Upper lobe of right lung (tissue), 1 donor: ENCODE measurements around the gene ACER3. TPM values are rescaled to one million over a fixed set of nuclear protein-coding genes. Genes with fewer than 3 reads are reported as not detected.

Experiments
- ATAC-seq: fragments of 200-7000 bp; cut with Tn5 transposase; one replicate; pipeline ENCODE4 v1.9.1; 2020; ENCODE audit warnings: mild to moderate bottlenecking, moderate library complexity
- DNase-seq: peaks from one replicate; pipeline ENCODE4 v3.0.0-alpha.2; 2020
- H3K27ac ChIP-seq: fragments of 200-600 bp; one replicate; pipeline ENCODE4 v1.8.0; 2022
- H3K27me3 ChIP-seq: fragments of 200-600 bp; one replicate; pipeline ENCODE4 v1.8.0; 2022; ENCODE audit warnings: mild to moderate bottlenecking
- H3K36me3 ChIP-seq: fragments of 200-600 bp; one replicate; pipeline ENCODE4 v1.8.0; 2022
- H3K4me1 ChIP-seq: fragments of 200-600 bp; one replicate; pipeline ENCODE4 v1.8.0; 2022
- H3K4me3 ChIP-seq: fragments of 200-600 bp; one replicate; pipeline ENCODE4 v1.8.0; 2022; ENCODE audit warnings: mild to moderate bottlenecking
- H3K9me3 ChIP-seq: fragments of 200-600 bp; one replicate; pipeline ENCODE4 v1.8.0; 2022
- intact Hi-C: fragments of 100-400 bp; cut with DNase I; formaldehyde crosslinking; loops from one replicate; pipeline ENCODE4 v1.11.0; 2022
- total RNA-seq: library from RNA; stranded (reverse); fragmentation: NEBNext Ultra II Directional; extraction: Animal tissue kit (Norgen Biotek cat#: 25700); gene quantifications from one replicate; pipeline ENCODE4 v1.2.1, GENCODE V29; 2021
- TF ChIP-seq, protein P1 (sequence below): fragments of 200-600 bp; IDR thresholded peaks from one replicate; pipeline ENCODE4 v1.8.0; 2022; ENCODE audit warnings: antibody characterized with exemption
- donor health status: DM: no; HTN: yes; CAD: no; lungs with severe emphysema.

ACER3 gene
- total RNA-seq, 1 donor from 2014 or later, result 42.2 TPM

DNA sequence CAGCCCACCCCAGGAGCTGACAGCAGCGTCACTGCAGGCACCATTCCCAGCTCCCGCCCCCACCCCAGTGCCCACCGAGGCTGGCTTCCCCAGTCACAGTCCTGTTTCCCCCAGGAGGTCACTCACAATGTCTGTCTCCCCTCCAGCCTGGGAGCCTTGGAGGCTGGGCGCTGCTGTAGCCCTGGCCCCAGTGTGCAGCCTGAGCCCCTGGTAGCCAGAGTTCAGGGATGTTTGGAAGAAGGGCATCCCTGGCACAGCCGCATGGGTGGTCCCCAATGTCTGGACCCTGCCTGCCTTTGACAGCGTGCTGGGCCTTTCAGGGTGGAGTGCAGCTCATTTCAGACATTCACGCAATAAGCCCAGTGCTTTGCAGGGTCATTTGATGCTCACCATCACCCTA is 210.4 kb downstream of the ACER3 start:
- no peak for ATAC-seq
- Histone ChIP-seq H3K9me3 (no peaks in the 10 kb centered on the region), H3K27ac (no peak overlapping the region), H3K27me3 (no peaks in the 10 kb centered on the region), H3K4me1 (peaks cover 38% of the 10 kb centered on the region), H3K36me3 (no peaks in the 10 kb centered on the region), H3K4me3 (no peak overlapping the region)
- TF ChIP-seq, protein P1, sequence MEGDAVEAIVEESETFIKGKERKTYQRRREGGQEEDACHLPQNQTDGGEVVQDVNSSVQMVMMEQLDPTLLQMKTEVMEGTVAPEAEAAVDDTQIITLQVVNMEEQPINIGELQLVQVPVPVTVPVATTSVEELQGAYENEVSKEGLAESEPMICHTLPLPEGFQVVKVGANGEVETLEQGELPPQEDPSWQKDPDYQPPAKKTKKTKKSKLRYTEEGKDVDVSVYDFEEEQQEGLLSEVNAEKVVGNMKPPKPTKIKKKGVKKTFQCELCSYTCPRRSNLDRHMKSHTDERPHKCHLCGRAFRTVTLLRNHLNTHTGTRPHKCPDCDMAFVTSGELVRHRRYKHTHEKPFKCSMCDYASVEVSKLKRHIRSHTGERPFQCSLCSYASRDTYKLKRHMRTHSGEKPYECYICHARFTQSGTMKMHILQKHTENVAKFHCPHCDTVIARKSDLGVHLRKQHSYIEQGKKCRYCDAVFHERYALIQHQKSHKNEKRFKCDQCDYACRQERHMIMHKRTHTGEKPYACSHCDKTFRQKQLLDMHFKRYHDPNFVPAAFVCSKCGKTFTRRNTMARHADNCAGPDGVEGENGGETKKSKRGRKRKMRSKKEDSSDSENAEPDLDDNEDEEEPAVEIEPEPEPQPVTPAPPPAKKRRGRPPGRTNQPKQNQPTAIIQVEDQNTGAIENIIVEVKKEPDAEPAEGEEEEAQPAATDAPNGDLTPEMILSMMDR, result no peak
- DNase-seq, result peak; percentile 32
- intact Hi-C loops, result no loop called here

DNA sequence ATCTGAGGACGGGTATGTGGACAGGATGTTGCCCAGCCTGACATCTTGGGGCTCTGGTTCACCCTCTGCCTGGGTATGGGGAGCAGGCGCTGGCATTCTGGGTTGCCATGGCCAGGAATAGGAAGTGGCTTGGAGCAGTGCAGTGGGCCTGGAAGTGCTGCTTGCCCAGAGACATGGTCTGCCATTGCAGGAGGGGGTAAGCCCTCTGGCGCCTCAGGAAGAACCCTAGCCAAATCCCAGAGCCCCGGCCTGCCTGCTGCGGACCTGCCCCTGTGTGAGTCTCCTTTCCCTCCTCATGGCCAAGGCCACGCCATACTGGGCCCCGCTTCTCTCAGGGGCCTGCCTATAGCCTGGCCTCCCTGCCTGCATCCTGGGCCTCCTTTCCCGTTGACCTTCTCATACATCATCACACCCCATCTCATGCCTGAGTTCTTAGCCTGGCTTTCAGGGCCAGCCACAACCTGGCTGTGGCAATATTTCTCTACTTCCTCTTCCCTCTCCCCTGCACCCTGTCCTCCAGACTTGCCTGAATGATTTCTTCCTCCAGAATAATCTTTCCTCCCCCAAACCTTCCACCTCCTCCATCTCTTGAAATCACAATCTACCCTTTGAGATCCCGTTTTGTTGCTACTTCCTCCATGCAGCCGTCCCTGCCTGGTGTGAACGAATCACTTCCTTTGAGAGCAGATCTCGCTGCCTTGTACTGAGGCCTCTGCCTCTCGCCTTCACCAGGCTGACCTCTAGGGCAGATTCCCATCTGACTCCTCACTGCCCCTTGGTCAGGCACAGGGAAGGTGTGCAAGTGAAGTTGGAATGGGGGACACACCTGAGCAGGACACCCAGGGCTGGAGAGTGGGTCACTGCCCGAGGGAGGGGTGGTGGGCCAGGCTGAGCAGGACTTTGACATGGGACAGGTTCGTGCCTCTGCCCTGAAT is 211.2 kb downstream of the ACER3 start:
- ATAC-seq, result peak; percentile 5
- Histone ChIP-seq H3K27ac (peak overlapping the region; percentile 85), H3K36me3 (no peaks in the 10 kb centered on the region), H3K4me3 (no peak overlapping the region), H3K9me3 (no peaks in the 10 kb centered on the region), H3K27me3 (no peaks in the 10 kb centered on the region), H3K4me1 (peaks cover 38% of the 10 kb centered on the region)
- DNase-seq, result peak; percentile 53
- intact Hi-C loops, result no loop called here
- TF ChIP-seq, protein P1, result no peak

DNA sequence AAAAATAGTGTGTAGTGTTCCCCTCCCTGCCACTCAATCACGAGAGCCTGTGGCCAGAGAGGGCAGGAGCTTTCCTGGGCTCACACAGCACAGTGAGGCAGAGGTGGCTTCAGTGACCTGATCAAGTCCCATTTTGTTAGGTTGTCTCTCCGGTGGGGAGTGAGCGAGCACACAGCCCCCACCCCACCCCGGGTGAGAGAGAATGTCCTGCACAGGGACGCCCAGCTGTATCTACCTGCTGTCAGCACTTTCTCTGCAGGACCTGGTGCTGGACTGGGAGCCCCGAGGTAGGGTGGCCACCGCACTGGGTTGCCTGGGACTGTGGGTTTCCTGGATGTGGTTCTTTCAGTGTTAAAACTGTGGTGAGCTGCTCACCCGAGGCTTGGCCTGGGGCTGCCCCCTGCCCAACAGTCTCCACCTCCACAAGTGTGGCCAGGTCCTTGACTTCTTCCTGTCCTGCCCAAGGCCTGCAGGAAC is 212.2 kb downstream of the ACER3 start:
- Histone ChIP-seq H3K36me3 (no peaks in the 10 kb centered on the region), H3K9me3 (no peaks in the 10 kb centered on the region), H3K4me1 (peaks cover 38% of the 10 kb centered on the region), H3K4me3 (no peak overlapping the region), H3K27me3 (no peaks in the 10 kb centered on the region), H3K27ac (peak overlapping the region; percentile 85)
- TF ChIP-seq, protein P1, result no peak
- intact Hi-C loops, result no loop called here
- DNase-seq (no peak), ATAC-seq (no peak)

DNA sequence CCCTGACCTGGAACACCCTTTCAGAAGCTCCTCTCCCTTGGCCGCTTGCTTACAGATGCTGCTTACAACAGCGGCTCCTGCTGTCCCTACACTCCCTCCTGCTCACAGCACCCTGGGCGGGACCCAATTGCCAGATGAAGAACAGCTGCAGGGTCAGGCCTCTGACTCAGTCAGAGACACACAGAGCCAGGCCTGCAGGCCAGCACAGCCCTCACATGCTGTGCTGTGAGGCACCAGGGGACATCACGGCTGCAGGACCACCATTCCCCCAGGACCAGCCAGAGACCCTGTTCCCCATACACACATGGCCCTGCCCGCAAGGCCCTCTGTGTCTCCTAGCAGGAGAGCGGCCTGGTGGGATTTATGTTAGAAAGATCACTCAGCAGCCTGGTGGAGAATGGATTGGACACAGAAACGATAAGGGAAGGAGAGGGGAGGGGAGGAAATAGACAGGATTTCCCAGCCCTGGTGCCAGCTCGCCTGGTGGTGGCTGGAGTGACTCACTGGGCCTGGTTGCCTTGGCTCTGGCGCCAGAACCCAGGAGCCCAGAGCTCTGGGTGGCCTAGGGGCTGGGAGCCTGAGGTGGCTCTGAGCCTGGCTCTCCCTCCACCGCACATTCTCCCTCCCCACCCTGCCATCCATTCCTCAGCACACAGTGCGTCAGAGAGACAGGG is 212.7 kb downstream of the ACER3 start:
- no peaks in the 10 kb centered on the region for H3K9me3 ChIP-seq
- peak overlapping the region; percentile 85 for H3K27ac ChIP-seq
- H3K4me1 ChIP-seq, result peaks cover 38% of the 10 kb centered on the region
- no peaks in the 10 kb centered on the region for H3K27me3 ChIP-seq
- TF ChIP-seq, protein P1, result peak; percentile 43
- peak; percentile 74 for DNase-seq
- ATAC-seq, result peak; percentile 71
- no peak overlapping the region for H3K4me3 ChIP-seq
- intact Hi-C loops, result no loop called here
- no peaks in the 10 kb centered on the region for H3K36me3 ChIP-seq

DNA sequence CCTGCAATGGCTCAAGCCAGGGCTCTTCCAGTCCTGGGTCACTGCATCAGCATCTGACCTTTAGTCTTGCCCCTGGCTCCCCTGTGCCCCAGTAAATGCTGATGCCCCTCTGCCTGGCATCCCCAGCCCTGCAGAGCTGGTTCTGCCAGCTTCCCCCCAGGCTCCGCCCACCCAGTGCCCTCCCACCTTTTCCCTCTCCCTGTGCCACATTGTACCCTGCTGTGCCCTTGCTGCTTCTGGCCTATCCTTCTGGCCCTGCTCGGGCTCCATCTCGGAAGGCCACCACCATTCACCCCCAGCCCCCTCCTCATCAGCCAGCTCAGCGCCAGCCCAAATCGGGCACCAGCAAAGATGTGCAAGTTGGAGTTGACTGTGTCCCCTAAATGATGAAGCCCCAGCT is 213.5 kb downstream of the ACER3 start:
- ATAC-seq (no peak), DNase-seq (peak; percentile 64)
- TF ChIP-seq, protein P1, result no peak
- no peaks in the 10 kb centered on the region for H3K9me3 ChIP-seq
- intact Hi-C loops, result no loop called here
- peak overlapping the region; percentile 85 for H3K27ac ChIP-seq
- H3K36me3 ChIP-seq, result no peaks in the 10 kb centered on the region
- H3K27me3 ChIP-seq, result no peaks in the 10 kb centered on the region
- peaks cover 38% of the 10 kb centered on the region for H3K4me1 ChIP-seq
- H3K4me3 ChIP-seq, result no peak overlapping the region
